HCEC 1CT (cell line): ENCODE data around the gene SMAD7.

ENCODE experiments used
- DNase-seq: peaks from one replicate; pipeline ENCODE4 v3.0.0-alpha.2; 2017

Gene SMAD7

DNA sequence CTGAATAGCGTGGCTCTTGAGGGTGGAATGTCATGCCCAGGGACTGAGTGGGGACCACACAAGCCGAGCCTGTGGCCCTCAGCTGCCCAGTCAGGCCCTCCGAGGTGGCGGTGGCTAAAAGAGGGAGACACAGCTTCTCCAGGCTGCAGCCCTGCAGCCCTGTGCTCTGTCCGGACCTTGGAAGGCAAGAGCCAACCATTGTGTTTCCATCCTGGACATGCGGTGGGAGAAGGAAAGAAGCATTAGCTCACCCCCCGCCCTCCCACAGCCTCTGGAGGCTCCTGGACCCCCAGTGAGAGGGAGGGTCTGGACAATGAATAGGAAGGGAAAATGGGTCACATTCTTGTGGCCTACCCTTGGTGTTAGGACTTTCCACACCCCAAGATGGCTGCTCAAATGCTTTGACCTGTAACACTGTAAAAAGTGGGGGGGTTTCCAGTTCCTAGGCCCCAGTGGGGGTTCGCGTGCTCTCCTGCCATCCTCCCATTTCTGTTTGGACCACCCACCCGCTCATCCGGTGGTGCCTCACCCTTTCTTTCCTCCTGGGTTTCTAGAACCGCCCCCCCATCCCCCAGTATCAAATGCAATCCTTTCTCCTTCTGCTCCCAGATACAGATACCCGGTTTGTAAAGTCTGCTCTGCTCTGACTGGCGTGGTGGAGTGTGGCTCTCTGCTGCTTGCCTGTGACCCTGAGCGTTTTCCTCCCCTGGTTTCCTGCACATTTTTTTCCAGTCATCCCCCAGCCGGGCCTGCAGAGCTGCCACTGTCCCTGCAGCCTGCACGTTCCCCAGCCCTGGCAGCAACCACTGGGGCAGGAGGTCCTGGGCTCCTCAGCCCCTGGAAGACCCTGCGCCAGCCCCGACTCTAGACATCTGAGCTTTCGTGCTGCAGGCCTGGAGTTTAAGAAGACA lies 36.3 kb upstream of the SMAD7 start:
- no peak for DNase-seq

DNA sequence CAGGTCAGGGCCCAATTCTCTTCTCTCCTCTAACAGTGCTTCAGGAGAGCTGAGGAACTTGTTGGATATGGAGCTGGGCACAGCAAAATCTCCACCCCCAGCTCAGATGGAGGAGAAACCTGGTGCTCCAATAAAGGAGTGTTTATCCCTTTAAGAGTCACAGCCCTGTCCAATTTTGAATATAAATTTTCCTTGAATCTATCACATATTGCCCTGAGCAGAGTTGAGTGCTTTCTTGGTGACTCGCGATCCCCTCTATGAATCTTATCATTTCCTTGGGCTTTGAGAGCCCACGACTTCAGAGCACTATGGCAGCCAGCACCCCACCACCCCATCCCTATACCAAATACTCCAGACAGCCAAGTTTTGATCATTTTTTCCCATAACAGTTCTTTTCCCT lies 34.4 kb upstream of the SMAD7 start:
- DNase-seq, result no peak

DNA sequence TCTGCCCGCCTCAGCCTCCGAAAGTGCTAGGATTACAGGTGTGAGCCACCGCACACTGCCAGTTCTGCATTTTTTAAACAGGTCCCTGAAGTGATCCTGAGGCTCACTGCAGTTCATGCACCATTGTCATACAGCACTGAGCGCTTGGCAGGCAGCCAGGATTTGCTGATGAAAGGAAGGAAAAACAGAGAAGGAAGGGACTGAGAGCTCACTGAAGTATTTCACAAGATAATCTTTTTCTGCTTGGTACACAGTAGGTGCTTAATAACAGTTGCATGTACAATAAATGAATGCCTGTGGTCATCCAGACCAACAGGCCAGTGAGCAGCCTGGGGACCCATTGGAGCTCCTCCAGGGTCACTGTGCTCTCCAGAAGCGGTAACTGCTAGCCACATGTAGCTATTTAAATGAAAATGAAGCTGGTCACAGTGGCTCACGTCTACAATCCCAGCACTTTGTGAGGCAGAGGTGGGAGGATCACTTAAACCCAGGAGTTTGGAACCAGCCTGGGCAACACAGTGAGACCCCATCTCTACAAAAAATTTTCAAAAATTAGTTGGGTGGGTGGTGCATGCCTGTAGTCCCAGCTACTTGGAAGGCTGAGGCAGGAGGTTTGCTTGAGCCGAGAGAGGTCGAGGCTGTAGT lies 33.1 kb upstream of the SMAD7 start:
- no peak for DNase-seq

DNA sequence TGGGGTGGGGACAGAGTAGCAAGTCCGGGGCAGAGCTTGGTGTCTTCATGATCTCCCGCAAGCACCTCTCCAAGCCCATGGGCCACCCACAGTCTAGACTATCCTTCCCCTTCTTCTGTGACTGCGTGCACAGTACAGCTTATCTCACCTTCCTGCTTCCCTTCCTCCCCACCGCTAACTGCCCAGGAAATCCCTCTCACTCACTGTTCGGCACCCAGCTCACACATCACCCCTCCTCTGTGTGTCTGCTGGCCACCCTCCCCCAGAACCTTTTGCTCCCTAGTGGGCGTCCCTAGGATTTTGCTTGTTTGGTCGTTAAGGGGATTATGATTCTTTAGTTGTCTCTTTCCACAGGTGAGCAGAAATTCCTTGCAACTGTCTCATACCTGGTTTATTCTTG lies 31.5 kb upstream of the SMAD7 start:
- DNase-seq, result no peak

DNA sequence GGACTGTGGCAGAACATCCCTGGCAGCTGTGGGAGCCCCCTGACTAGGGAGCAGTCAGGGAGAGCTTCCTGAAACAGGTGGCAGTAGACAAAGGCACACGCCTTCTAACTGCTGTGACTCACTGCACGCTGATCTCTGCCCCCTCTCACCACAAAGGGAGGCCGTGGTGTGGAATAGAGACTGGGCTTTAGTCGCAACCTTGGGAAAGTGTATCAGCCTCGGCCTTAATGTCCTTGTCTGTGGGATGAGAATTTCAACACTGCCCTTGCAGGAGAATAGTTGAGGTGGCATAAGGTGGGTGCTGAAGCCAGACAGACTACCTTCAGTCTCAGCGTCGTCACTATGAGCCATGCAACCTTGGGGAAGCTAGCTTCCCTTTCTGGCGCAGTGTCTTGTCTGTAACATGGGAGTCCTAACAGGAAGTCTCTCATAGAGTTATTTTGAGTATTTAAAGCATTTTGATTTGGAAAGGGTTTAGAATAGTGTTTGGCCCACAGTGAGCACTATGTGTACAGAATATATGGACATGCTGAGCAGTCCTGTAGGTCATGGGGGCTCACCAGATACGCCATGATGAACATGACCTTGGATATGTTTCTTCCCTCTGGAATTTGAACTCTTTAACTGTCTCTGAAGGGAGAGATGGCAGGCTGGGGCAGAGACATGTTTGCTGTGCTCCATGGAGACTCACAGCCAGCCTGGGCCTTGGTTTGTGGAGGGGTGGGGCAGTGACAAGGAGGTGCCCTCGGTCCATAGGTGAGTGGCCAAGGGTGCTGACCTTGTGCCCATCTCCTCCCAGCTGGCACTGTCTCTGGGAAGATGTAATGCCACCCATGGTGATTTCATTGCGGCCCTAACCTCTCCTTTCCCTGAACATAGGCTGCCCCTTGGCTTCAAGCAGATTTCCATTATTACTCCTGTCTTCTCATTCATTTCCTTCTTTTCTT lies 29.5 kb upstream of the SMAD7 start:
- peak; percentile 35 for DNase-seq

DNA sequence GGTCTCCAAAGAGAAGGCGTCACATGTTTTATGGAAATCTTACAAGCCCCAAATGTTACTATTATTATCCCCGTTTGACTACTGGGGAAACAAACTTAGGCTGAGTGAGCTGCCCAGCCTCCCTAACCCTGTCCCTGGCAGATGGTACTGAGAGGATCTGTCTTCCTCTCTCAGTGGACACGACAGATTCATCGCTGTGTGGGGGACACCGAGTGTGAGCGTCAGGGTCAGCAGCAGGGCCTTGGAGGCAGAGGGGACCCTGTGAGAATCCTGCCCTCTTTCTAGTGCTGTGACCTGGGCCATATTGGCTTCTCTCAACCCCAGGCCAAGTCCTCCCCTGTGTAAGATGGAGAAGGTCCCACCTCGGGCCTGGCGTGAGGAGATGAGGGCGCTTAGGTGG lies 27.1 kb upstream of the SMAD7 start:
- no peak for DNase-seq

DNA sequence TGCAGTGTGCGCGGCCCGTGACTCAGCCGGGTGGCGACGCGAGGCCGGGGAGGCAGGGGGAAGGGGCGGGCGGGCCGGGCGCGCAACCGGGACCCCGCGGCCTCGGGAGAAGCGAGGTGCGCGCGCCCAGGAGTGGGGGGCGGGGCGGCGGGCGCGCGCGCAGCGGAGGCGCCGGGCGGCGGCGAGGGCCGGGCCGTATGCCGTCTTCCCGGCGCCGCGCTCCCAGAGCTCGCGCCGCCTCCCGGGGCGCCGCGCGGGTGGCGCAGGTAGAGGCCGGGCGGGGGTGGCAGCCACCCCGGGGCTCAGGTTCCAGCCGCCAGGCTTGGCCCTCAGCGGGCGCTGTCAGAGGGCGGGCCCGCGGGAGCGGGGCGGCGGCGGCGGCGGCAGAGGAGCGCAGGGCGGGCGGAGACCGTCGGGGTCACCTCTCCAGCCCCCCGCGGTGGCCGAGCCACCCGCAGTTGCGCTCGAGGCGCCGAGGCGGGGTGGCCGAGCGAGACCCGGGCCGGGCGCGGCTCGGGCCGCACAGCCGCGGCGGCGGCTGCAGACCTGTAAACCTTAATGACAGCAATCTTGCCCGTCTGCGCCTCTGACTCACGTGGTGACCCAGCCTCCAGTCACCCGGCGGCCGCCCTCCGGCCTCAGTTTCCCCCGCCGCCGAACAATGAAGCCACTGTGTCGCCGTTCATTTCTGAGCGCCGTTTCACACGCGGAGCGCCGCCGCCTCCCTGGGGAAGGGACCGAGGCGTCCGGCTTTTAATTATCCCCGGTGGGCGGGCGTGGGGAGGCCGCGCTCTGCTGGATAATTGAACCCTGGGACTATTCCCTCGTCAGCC lies 25.3 kb upstream of the SMAD7 start:
- DNase-seq, result peak; percentile 39

DNA sequence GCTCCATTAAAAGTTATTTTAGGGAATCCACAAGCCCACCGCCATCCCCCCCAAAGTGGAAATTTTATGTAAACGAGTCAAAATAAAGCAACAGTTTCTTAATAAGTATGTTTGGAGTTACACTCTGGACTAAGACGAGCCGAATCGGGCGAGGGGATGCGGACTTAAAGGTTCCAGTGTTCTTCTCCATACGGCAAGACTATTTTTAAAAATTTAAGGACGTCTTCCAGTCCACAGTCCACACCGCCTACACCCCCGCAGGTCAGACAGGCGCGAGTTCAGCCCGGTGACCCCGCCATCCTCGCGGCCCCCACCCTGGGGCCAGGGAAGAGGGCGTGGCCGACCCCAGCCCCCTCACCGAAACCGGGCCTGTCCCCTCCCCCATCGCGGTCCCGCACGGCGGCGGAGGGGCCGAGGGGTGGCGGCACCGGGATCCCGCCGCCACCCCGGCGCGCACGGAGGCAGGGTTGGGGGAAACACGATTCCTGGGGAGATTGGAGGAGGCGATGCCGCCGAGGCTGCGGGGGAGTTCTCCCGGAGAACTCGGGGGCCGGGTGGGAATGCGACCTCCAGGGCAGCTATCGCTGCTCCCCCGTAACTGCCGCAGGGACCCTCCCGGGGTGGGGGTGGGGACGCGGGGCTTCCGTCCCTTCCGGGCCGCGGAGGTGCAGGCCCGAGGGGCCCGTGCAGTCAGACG lies 24.5 kb upstream of the SMAD7 start:
- DNase-seq, result no peak

DNA sequence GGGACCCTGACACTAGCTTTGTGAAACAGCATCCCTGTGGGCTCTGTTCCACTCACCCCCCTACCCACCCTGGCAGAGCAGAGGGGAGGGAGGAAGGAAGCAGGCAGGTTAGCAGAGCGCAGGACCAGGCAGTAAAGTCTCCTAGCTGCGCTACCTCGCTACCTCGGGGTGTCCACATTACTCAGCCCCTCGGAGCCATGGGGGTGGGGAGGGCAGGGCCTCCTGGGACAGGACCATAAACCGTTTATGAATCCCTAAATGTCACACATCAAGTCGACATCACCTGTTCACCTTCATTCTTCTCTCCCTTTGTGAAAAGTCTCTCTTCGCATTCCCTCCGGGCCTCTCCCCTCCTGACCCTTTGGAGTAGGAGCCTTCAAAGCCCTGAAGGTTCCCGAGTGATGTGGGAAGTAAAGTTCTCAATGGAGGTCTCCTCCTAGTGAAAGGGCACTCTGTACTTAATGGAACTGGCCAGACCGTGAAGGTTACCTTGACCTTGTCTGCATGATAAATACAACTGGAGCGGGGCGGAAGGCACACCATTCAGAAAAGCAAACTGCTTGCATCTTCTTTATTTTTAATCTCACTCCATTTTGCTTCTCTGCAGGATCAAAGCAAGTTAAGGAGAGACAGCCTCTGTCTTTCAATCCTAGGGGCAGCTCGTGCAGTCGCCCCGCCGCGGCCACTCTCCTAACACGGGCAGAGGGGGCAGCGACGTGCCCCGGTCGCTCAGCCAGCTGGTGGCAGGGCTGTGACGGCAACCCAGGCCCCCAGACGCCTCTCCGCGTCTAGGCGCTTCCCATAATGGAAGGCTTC lies 23.7 kb upstream of the SMAD7 start:
- DNase-seq, result no peak

DNA sequence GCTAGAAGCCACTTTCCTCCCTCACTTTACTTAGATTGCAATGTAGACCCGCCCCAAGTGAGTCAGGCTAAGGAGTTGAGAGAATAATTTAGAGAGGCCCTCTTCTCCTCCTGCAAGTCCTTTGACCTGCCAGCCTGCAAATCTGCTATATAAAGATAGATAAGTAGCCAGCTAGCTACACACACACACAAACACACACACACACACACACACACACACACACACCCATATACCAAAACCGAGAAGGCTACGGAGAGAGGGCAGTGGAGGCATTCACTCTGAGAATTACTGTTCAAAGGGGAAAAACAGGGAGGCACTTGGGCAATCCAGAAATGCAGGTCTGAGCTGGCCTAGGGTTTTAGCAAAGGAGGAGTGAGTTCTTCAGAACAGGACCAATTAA lies 23.0 kb upstream of the SMAD7 start:
- no peak for DNase-seq

DNA sequence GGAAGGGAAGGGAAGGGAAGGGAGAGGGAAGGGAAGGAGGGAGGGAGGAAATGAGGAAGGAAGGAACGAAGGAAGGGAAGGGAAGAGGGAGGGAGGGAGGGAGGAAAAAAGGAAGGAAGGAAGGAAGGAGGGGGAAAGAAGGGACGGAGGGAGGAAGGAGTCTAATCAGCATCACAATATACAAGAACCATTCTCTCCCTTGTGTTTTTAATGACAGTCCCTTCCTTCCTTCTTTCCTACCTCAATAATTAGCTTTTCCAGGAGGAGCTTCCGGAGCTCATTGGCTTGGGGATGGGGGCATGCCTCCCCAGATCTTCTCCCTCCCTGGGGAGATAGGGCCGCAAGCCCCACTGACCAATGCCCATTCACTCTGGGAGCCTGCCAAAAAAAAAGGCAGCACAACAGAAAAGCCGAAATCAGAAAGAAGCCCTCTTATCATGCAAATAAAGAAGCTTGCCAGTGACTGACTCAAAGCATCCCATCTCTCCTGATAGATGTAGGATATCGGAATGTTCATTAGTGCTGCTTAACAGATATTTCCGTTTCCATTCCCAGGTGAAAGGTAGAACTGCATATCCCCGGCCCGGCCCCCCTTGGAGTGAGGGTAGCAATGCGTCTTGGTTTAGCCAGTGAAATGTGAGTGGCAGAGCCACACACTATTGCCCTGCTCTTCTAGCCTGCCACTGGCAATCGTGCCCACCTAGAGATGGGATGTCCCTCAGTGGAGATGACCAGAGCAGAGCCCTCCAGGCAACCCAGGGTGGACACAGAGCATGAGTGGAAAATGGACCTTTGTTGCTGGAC lies 17.8 kb upstream of the SMAD7 start:
- no peak for DNase-seq

DNA sequence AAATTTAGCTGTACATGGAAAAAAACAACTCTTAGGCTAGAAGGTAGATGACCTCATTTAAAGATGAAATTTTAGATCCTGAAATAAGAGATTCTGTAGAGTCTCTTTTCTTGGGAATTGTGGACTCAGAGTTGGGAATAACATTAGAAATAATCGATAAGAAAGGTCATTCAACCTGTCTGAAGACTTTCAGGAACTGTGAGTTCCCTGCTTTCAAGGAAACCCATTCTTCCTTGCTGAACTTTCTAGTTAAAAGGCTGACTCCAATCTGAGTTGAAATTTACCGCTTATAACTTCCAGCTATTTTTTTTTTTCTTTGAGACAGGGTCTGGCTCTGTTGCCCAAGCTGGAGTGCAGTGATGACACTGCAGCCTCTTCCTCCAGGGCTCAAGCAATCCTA lies 16.8 kb upstream of the SMAD7 start:
- DNase-seq, result no peak

DNA sequence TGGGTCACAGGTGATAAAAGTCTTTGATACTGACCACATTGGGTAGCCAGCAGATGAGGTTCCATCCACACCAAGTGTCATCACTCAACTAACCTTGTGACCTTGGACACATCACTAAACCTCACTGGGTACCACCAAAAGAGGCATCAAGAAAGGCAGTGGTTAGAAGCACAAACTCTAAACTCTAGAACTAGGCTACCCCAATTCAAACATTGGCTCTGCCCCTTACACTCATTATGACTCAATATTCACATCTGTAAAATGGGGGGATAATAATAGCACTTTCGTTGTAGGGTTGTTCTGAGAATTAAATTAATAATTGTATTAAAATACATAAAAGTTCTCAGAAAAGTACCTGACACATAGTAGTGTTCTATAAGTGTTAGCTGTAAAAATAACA lies 15.8 kb upstream of the SMAD7 start:
- no peak for DNase-seq

DNA sequence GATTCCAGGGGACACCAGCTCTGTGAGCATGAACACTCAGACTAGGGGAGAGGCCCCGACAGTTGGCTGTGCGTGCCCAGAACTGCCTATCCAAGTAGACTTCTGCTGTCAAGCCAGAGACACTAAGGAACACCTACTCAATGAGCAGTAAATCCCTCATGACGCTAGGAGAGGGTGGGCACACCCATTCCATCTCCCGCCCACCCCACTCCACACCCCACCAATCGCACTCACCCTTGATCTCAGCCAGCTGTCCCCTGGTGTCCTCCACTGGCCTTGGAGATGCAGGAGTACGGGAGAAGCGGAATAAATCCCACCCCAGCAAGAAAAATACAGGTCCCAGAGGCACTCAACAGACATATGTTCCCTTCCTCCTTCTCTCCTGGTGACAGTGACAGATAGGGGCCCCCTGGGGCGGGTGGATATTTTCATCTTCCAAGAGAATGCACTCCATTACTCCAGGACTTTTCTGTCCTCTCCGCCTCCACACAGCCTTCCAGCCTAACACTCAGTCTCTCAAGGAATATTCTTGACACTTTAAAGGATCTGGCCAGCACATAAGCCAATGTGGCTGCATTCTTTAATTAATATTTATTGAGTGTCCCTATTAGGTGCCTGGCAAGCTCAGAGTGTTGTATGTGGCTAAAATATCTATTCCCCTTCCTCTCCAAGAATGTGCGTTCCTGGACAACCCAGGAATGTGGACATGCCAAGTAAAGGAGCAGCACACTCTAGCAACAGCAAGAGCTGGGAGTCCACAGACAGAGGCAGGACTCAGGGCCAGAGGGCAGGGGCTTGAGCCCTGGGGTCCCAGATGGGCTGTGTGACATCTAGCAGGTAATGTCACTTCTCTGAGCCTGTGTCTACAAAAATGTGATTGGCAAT lies 13.1 kb upstream of the SMAD7 start:
- DNase-seq, result no peak

DNA sequence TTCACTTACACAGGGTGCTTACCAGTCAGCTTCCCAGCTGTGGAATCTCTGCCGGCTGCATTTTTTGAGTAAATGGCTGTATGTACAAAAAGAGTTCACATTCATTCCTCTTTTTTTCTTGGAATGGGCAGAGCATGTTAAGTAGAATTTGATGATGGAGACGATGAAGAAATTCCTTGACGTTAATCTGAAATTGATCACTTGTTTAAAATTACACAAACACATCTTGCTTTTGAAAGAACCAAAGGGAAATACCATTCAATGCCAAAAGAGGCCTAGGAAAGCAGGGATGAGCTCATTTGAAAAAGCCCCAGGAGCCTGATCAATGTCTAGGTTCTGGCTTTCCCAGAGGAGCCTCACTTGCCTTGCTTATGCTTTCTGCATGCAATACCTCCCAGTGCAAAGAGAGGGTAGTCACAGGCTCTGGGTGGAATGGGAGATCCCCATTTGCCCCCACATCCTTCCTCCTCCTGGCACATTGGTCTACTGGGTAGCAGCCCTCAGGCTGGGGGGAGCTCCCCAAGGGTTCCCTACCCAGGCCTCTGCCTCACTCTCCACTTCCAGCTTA lies 12.3 kb upstream of the SMAD7 start:
- DNase-seq, result no peak

DNA sequence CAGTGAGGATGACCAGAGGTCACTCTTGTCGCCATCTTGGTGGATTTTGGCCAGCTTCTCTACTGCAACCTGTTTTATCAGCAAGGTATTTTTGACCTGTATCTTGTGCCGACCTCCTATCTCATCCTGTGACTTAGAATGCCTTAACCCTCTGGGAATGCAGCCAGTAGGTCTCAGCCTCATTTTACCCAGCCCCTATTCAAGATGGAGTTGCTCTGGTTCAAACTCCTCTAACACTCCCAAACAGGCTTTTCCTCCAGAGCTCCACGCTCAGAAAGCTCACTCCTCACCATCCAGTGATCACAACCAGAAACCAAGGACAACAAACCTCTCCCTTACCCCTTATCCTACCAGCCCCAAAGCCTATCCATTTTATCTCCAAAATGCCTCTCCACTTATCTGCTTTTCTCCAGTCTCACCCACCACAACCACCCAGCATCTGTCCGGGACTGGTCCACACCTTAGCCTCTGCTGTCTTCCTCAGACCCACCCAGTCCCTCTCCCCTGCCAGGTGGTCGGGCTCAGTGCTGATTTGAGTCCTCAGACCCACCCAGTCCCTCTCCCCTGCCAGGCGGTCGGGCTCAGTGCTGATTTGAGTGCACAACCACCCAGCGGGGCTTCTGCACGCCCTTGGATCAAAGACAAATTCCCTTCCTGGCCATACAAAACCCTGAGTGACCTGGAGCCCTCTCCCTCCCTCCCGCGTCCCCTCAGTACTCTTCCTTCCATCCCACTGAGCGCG lies 11.7 kb upstream of the SMAD7 start:
- DNase-seq, result no peak

DNA sequence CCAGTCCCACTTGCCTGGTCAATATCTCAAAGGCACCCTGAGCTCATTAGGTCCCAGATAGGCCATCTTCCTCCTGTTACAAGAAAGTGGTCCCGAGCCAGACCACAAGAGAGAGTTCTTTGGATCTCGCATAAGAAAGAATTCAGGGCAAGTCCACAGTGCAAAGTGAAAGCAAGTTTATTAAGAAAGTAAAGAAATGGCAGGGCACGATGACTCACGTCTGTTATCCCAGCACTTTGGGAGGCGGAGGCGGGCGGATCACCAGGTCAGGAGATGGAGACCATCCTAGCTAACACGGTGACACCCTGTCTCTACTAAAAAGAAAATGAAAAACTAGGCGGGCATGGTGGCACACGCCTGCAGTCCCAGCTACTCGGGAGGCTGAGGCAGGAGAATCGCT lies 10.8 kb upstream of the SMAD7 start:
- no peak for DNase-seq
